Activated CD8-positive, alpha-beta memory T cell treated with anti-CD3 and anti-CD28 coated beads, Interleukin-2, amount 50 U/mL, for 48 hours (primary cell): ENCODE results near the gene ORC5.
A peak's percentile ranks its signal among the peaks of the same experiment; 100 is the strongest.
"Not testable (repeated sequence)": the region's sequence is repeated elsewhere in the genome, so short reads cannot be mapped to it uniquely, and the experiment has no call there.

Source experiments
- DNase-seq: peaks from one replicate; pipeline ENCODE4 v3.0.0-alpha.2; 2020

ORC5 gene

GRCh38 chr7:104207731-104208420 lies at the start of gene ORC5:
Gene ORC5 (minus strand): TSS chr7:104208013. CDS start chr7:104207904, 109 bp downstream.
- DNase-seq, result peak; percentile 88

GRCh38 chr7:104255616-104256015 lies 47.8 kb upstream of the ORC5 start:
- DNase-seq, result no peak

GRCh38 chr7:104255194-104255593 lies 47.4 kb upstream of the ORC5 start:
- DNase-seq, result no peak

DNA sequence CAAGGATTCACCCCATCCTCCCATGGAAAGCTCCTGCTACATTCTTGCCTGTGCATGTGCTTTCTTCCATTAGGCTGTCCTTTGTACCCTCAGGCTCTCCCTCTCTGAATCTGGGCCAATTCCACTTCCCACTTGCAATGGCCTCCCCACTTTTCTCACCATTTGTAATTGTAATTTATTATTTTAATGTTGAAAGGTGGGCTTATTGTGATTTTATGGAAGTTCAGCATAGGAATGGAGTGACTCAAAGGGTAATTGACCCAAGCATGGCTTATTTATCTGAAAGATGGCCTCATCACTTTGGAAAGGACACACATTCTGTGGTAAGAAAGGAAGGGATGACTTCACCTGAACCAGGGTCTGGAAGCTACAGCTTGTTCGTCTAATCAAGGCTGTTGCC lies 46.9 kb upstream of the ORC5 start:
- DNase-seq, result no peak

GRCh38 chr7:104252409-104253134 lies 44.8 kb upstream of the ORC5 start:
- no peak for DNase-seq

- no peak for DNase-seq
Observed at GRCh38 chr7:104242638-104243037, 34.8 kb upstream of the ORC5 start.

DNA sequence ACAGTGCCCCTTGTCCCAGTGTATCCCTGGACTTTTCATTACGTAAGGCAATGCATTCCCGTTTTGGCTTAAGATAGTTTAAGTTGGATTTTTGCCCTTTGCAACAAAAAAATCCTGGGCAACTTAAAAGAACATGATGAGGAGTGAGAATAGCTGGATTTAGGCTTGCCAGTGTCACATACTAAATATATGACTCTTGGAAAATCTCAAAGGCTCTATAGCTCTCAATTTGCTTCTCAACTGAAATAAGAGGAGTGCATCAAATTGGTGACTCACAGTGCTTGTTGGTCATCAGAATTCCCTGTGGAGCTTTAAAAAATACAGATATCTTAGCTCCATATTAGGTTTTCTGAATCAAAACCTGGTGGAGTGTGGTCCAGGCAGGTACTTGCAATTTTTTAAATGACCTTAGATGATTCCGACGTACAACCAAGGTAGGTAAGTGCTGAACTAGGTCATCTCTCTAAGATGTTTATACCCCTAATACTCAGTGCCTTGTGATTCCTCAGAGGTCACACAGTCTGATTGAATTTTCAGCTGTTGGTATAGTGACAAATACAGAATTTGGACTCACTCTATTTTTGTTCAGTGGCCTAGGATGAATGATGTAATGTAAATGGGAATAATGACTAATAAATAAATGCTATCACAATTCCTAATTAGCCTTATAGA lies 33.9 kb upstream of the ORC5 start:
- DNase-seq, result no peak

DNA sequence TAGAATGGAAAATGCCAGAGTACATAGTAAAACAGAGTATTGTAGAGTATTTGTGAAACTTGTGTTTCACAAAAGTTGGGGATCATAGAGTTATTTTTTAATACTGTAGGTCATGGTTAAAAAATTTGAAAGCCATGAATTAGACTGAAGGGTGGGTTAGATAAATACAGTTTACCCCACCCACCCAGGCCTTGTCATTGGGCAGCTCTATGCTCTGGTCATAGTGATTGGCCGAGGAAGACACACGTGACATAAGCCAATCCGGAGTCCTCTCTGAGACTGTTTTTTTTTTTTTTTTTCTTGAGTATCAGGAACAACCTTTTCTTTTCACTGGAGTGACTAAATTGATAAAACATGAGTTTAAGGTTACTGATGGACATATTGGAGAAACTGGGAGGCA lies 33.3 kb upstream of the ORC5 start:
- no peak for DNase-seq

- no peak for DNase-seq
Observed at GRCh38 chr7:104240401-104240800, 32.6 kb upstream of the ORC5 start.

DNA sequence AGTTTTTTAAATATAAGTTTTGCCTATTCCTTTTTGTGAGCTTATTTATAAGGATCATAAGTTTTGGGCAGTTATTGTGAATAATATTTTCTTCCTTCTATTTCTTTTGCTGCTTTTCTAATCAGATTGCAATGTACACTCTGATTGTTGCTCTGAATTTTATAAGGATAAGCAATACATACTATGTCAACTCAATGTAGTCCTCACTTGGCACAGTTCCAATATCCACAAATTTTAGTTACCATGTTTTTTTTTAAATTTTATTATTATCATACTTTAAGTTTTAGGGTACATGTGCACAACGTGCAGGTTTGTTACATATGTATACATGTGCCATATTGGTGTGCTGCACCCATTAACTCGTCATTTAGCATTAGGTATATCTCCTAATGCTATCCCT lies 27.2 kb upstream of the ORC5 start:
- DNase-seq, result not testable (repeated sequence)

DNA sequence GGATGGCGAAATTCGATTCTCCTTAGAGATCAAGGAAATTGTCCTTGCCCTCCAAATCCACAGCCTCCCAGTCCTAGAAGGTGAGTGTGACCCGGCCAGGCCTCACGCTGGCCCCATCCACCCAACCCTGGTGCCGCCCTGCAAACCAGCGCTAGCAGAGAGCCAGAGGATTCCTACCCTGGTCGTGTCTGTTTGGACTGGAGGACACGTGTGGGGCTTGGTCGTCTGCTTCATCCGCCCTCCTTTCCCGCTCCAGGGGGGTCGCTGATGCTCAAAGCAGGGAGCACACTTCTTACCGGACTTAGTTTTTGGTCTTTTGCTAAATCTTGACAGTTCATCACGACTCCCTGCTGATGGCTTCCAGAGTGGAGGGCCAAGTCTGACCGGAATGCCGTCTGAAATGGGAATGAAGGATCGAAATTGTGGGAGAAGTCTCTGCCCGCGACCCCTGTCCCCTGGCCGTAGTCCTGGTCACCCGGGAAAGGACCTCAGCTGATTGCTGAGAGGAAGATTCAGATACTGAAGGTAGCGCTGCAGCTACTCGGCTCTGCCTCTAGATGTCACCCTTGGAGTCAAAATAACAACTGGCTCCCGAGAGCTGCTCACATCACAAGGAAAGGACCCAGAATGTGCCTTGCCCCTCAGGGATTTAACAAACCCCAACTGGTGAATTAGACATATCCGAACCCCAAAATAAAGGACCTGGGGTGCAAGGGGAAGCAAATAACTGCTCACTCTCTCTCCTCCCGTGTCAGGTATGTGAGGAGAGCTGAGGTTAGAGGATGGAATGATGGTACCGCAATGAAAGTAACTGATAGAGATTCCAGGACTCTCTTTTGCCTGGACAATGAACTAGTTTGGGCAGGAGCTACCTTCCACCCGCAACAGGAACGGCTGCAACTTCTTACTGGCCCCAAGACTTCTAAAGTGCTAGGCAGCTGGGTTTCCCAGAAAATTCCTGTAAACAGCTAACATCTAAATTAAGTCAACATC lies 23.5 kb upstream of the ORC5 start:
- peak; percentile 59 for DNase-seq

DNA sequence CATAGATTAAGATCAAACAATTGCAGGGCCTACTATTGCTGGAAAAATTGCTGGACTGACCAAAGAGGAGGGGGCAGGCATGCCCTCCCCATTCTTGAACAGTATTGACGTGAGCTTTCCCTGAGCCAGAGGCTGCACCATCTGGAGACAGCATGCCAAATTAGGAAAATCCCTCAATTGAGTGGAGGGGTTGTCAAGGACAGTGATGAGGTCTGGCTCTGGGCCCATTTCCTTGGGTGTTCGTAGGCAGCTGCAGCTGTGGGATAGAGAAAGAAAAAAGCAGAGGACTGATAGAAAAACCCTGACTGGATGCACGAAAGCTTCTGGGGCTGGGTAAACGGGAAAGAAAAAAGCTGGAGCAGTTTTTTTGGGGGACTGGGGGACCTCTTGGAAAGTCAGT lies 22.8 kb upstream of the ORC5 start:
- DNase-seq, result no peak

- DNase-seq, result no peak
Observed at GRCh38 chr7:104228442-104228841, 20.6 kb upstream of the ORC5 start.

GRCh38 chr7:104225451-104225850 lies 17.6 kb upstream of the ORC5 start:
- no peak for DNase-seq

DNA sequence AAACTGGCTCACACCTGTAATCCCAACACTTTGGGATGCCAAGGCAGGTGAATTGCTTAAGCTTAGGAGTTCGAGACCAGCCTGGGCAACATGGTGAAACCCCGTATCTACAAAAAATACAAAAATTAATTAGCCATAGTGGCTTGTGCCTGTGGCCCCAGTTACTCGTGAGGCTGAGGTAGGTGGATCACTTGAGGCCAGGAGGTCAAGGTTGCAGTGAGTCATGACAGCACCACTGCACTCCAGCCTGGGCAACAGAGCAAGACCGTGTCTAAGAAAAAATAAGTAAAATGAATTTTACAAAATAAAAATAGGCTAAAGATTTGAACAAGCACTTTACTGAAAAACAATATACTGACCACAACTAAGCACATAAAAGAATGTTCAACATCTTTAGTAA lies 9.8 kb upstream of the ORC5 start:
- DNase-seq, result no peak

DNA sequence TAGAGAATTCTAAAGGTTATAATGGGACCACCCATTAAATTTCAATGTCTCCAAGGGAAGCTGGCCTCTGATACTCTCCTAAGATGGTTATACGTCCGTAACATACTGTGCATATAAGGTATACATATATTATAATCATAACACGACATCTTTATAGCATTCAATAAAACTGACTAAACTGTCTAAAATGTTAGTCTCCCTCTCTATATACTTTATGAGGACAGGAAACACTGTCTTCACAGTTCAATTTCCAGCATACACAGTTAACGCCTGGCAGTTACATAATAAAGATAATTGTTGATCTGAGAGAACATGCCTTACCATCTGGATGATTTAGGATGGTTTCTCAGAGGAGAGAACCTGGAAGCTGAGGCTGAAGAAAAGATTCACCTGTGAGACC lies 1.2 kb upstream of the ORC5 start:
- no peak for DNase-seq

- no peak for DNase-seq
Observed at GRCh38 chr7:104208421-104208780, 588 bp upstream of the ORC5 start.

DNA sequence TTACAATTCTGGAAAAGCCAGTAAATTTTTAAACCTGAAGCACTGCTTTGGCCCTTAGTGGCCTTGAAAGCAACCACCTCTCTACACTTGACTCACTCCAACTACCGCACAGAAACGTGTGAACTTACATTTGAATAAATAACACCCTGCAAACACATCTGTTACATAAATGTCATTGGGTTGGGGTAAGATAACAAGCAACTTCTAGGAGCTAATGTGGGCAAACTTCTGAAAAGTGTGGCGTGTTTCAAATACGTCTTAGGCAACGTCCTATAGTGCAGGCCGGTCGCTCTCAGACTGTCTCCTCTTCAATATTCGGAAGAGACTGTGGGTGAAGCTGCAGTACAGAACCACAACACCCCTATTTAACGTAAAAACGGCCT lies 474 bp downstream of the ORC5 start:
- DNase-seq, result no peak

- DNase-seq, result no peak
Observed at GRCh38 chr7:104206841-104207240, 972 bp downstream of the ORC5 start.

GRCh38 chr7:104198673-104199278 lies 9.0 kb downstream of the ORC5 start:
- DNase-seq, result no peak

DNA sequence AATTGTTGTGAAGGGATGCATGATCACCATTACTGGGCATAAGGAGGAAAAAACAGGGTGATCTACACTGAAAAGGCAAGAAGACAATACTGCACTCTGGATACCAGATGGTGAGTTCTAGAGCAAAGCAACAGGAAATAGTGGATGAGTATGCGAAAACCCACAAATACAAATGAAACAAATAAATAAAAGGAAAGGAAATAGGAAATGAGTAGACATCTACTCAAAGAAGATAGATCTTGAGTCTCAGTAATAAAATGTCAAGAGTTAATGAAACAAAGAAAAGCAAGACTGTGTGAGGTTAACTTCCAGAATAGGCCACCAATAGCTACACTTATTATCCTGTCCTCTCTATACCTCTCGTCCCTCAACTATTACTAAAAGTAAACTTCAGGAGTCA lies 11.7 kb downstream of the ORC5 start:
- DNase-seq, result no peak

GRCh38 chr7:104192434-104192833 lies 15.4 kb downstream of the ORC5 start:
- no peak for DNase-seq

GRCh38 chr7:104185346-104185745 lies 22.5 kb downstream of the ORC5 start:
- DNase-seq, result no peak
